Esophagus muscularis mucosa (tissue), 4 donors: ENCODE data around the gene TNFSF13B.

Source experiments
- CTCF ChIP-seq, 3 experiments: fragments of 200-600 bp in 2 of 3; fragments of 450-650 bp in 1 of 3; sonication (generic) in 2 of 3; IDR thresholded peaks; one replicate each; pipeline ENCODE4 v1.5.1; 2017 to 2019; ENCODE audit warnings: antibody characterized with exemption in 3 of 3, mild to moderate bottlenecking in 2 of 3, moderate library complexity in 1 of 3
- EP300 ChIP-seq: sonication (generic); formaldehyde crosslinking; IDR thresholded peaks from one replicate; pipeline ENCODE4 v1.6.1; 2017; ENCODE audit warnings: antibody characterized with exemption
- POLR2A ChIP-seq: fragments of 450-650 bp; IDR thresholded peaks from one replicate; pipeline ENCODE4 v1.6.1; 2017; ENCODE audit warnings: antibody characterized with exemption, moderate library complexity, mild to moderate bottlenecking, low read depth
- POLR2AphosphoS5 ChIP-seq, 2 donors: sonication (generic); formaldehyde crosslinking; IDR thresholded peaks; one replicate each; pipeline ENCODE4 v1.6.1; 2017; ENCODE audit warnings: antibody characterized with exemption in 2 of 2

GRCh38 chr13:108342369-108343289 lies 73.1 kb downstream of the TNFSF13B start:
- peak; percentile 24 to 41 (median 32) for TF ChIP-seq CTCF (IDR thresholded peaks at IDR 0.05)
- TF ChIP-seq POLR2AphosphoS5 (IDR thresholded peaks at IDR 0.05): no peak
- TF ChIP-seq POLR2A: no peak
- no peak for TF ChIP-seq EP300
